HG03039 (cell line): Measurements from ENCODE around the gene ZBTB7C.

Experiments used
- ATAC-seq: cut with Tn5 transposase; IDR thresholded peaks from one replicate; pipeline ENCODE4 v1.9.1; 2021; ENCODE audit warnings: mild to moderate bottlenecking, moderate library complexity; ENCODE audit not compliant: unreplicated experiment

Gene ZBTB7C

DNA sequence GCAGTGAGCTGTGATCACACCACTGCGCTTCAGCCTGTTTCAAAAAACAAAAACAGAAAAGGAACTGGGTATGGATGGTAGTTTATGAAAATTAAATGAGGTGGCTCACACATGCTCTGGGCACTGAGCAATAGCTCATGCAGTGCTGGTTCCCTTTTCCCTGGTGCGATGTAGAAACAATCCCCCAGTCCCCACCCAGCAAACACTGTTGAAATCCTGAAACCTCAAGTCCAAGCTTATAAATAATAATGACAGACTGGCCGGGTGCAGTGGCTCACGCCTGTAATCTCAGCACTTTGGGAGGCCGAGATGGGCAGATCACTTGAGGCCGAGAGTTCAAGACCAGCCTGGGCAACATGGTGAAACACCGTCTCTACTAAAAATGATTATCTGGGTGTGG is 423.3 kb downstream of the ZBTB7C start:
- ATAC-seq = no peak

DNA sequence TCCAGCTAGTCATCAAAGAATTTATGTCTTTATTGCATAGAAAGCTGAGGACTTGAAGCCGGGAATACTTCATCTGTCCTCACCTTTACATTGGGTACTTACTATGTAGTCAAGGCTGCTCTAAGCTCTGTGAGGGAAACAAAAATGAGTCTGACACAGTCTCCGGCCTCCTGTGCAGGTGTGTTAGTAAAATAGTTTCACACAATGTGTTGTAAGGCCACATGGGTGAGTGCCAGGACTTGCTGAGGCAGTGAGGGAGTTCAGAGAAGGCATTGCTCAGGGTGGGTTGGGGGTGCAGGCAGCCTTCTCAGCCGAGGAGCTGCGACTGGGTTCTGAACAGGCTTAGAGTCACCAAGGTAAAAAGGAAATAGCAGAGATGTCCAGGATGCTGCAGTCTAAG is 424.2 kb downstream of the ZBTB7C start:
- no peak for ATAC-seq

DNA sequence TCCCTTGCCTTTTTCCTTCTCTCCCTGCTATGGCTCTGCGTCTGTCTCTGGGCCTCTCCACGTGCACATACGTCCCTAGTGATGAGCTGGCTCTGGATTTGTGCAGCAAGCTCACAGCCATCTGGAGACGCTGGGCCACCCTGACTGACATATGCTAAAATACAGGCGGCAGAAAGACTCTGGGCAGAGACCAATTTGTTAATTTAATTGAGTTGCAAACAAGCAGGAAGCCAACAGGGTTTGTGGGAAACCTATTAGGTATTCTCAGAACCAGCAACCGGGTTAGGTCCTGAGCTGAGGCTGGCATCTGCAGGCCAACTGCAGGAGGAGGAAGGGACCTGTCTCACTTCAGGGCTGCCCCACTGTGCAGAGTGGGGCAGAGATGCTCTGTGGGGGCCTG is 425.2 kb downstream of the ZBTB7C start:
- ATAC-seq = no peak

DNA sequence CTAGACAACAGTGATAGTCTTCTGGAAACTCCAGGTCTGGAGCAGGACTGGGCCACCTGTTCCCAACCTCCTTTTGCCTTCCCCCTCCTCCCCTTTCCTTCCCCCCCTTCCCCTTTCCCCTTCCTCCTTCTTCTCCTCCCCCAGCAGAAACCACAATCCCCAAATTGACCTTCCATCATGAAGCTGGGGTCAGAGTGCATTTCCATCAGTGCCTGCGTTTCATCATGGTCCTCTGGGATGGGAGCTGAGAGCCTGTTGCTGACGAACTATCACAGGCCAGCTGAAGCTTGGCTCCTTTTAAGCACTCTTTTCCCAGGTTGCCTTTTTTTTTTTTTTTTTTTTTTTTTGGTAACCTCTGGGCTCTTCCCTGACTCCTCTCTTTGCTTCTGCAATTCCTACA is 426.1 kb downstream of the ZBTB7C start:
- ATAC-seq = no peak

DNA sequence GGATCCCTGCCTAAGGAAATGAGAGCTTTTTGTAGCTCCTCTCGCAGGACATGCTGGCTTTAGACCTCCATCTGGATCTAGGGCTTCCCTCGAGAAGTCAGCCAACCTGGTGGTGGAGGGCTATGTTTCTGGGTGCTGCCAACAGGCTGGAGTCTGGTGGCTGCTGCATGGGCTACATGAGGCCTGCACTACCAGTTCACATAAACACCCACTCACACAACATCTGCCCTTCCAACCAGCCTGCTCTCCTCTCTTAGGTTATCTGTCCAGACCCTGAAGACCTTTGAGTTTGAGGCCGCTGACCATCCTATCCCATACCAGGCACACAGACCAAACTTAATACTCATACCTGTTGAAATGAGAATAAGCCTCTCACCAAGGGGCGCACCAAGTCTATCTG is 427.4 kb downstream of the ZBTB7C start:
- no peak for ATAC-seq

DNA sequence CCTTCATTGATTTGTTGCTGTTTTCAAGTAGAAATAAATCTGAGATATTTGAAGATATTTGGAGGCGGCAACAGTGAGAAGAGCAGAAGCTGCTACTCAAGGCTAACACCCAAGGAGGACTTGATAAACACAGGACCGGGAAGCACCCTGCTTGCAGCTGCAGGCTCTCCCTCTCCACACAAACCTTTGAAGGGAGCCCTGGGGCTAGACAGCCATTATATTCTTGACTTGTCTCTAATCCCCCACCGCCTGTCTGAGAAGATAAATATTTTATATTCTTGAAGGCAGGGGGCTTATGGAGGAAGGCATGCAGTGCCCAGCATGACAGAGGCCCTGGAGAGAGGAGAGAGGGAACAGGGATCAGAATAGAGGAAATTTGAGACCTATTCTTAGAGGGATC is 427.9 kb downstream of the ZBTB7C start:
- no peak for ATAC-seq

DNA sequence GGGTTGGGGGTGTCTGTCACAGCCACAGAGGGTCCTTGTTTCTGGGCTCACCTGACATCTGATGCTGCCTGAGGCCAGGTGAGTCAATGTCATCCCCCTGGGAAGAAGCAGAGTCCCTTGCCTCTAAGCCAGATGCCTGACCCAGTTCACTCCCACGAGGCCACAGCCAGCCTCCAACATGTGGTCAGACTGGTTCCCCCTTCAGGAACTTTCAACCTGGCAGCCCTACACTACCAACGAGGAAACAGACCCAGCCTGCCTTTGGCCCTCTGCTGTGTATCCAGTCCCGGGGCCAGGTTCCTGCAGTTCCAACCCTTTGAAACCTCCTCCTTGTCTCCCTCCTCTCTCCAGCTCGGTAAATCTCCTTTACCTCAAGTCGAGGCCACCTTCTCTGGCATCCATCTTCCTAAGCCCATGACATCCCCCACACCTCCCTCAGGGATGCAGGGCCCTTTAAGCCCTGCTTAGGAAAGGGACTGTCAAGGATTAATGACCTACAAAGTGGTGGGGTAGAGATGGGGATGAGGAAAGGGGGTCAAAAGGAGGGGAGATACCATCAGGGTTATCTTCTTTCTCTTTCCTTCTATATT is 429.5 kb downstream of the ZBTB7C start:
- ATAC-seq = no peak

DNA sequence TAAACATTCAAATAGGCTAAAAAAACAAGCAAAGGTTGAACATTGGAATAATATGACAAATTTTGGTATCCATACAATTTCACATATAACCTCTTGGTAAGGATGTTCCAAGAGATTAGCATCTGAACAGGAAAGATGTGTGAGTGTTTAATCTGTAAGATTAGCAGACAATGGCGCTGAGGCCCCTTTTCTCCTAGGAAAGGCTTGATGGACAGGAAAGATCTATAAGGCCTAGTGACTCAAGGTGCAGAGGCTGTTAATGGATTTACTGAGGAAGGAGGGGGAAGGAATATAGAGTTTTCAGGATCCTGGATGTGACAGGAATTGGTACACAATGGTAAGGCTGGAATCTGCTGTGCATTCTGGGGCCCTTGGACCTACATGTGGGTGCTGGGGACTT is 430.6 kb downstream of the ZBTB7C start:
- no peak for ATAC-seq

DNA sequence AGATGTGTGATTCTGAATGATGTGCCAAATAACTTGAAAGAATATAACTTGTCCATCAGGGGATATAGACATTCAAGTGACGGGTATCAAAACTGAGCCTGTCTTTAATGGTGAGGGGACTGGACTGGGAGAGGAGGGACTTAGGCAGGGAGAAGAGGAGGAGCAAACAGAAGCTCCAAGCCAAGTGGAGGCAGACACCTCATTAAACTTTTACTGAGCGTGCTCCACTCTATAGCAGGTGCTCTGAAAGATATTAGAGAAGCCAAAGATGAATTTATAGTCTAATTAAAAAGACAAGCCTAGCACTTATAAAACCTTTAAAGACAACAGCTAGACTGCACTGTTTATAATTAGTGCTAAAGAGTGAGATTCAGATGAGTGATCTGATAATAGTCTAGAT is 431.0 kb downstream of the ZBTB7C start:
- no peak for ATAC-seq
